BE2C (cell line): ENCODE measurements around the gene SLC9A8.

ENCODE experiments used
- DNase-seq: peaks from one replicate; pipeline ENCODE4 v3.0.0-alpha.2; 2020
- H3K27me3 ChIP-seq: fragments of 250-450 bp; sonication (Bioruptor Pico); 2 replicates; pipeline ENCODE4 v1.5.1; 2020; ENCODE audit warnings: mild to moderate bottlenecking
- H3K36me3 ChIP-seq: fragments of 250-450 bp; sonication (Bioruptor Pico); 2 replicates; pipeline ENCODE4 v1.5.1; 2020; ENCODE audit warnings: mild to moderate bottlenecking
- H3K4me1 ChIP-seq: fragments of 250-450 bp; sonication (Bioruptor Pico); 2 replicates; pipeline ENCODE4 v1.5.1; 2020
- H3K4me3 ChIP-seq: 2 replicates; pipeline ENCODE4 v1.5.1; 2011; ENCODE audit warnings: low read depth, low read length
- H3K9me3 ChIP-seq: fragments of 250-450 bp; sonication (Bioruptor Pico); 2 replicates; pipeline ENCODE4 v1.5.1; 2020
- CTCF ChIP-seq: IDR thresholded peaks from 2 replicates; pipeline ENCODE4 v1.5.1; 2012; ENCODE audit warnings: mild to moderate bottlenecking, low read depth, low read length

The SLC9A8 gene

GRCh38 chr20:49915380-49916145 lies 102.9 kb downstream of the SLC9A8 start, which contains the start of gene SPATA2:
Gene SPATA2 (minus strand): TSS chr20:49915529. CDS start chr20:49908490, 7,039 bp downstream.
- Histone ChIP-seq H3K36me3 (peaks cover 5% of the 10 kb centered on the region), H3K4me3 (peak within 1 kb of the TSS; percentile 89), H3K27me3 (no peaks in the 10 kb centered on the region), H3K4me1 (peaks cover 5% of the 10 kb centered on the region; the same call in 1 of the 2 replicates), H3K9me3 (no peaks in the 10 kb centered on the region)
- TF ChIP-seq CTCF, result no peak
- DNase-seq, result peak; percentile 98

GRCh38 chr20:49916146-49917002 lies 103.7 kb downstream of the SLC9A8 start:
- Histone ChIP-seq H3K4me3 (peak overlapping the region; percentile 89), H3K36me3 (peaks cover 5% of the 10 kb centered on the region; the same call in 1 of the 2 replicates), H3K4me1 (peaks cover 5% of the 10 kb centered on the region; the same call in 1 of the 2 replicates), H3K27me3 (no peaks in the 10 kb centered on the region), H3K9me3 (no peaks in the 10 kb centered on the region)
- no peak for TF ChIP-seq CTCF
- peak; percentile 27 for DNase-seq

- no peak for TF ChIP-seq CTCF
- no peaks in the 10 kb centered on the region for H3K27me3 ChIP-seq
- no peaks in the 10 kb centered on the region; the same call in 1 of the 2 replicates for H3K9me3 ChIP-seq
- peaks cover 5% of the 10 kb centered on the region; the same call in 1 of the 2 replicates for H3K4me1 ChIP-seq
- H3K4me3 ChIP-seq, result no peak overlapping the region
- DNase-seq, result no peak
- peaks cover 5% of the 10 kb centered on the region; the same call in 1 of the 2 replicates for H3K36me3 ChIP-seq
Measured at GRCh38 chr20:49918446-49918845, 105.8 kb downstream of the SLC9A8 start.

GRCh38 chr20:49919009-49919408 lies 106.4 kb downstream of the SLC9A8 start:
- no peaks in the 10 kb centered on the region for H3K27me3 ChIP-seq
- TF ChIP-seq CTCF, result no peak
- peaks cover 5% of the 10 kb centered on the region; the same call in 1 of the 2 replicates for H3K4me1 ChIP-seq
- no peak for DNase-seq
- no peaks in the 10 kb centered on the region; the same call in 1 of the 2 replicates for H3K9me3 ChIP-seq
- H3K4me3 ChIP-seq, result no peak overlapping the region
- peaks cover 5% of the 10 kb centered on the region; the same call in 1 of the 2 replicates for H3K36me3 ChIP-seq

GRCh38 chr20:49919461-49919860 lies 106.8 kb downstream of the SLC9A8 start:
- peaks cover 5% of the 10 kb centered on the region; the same call in 1 of the 2 replicates for H3K36me3 ChIP-seq
- DNase-seq, result no peak
- no peaks in the 10 kb centered on the region for H3K27me3 ChIP-seq
- H3K4me1 ChIP-seq, result peaks cover 4% of the 10 kb centered on the region; the same call in 1 of the 2 replicates
- H3K4me3 ChIP-seq, result no peak overlapping the region
- TF ChIP-seq CTCF, result no peak
- H3K9me3 ChIP-seq, result no peaks in the 10 kb centered on the region; the same call in 1 of the 2 replicates
